22Rv1 (cell line): ENCODE results near the gene PODN.

ENCODE experiments used
- H3K27ac ChIP-seq: fragments of 450-650 bp; 2 replicates; pipeline ENCODE4 v1.5.1; 2017
- CTCF ChIP-seq: fragments of 450-650 bp; IDR thresholded peaks from 2 replicates; pipeline ENCODE4 v1.5.1; 2017; ENCODE audit warnings: mild to moderate bottlenecking
- ZFX ChIP-seq: fragments of 450-650 bp; IDR thresholded peaks from 2 replicates; pipeline ENCODE4 v1.6.1; 2017; ENCODE audit warnings: antibody characterized with exemption, borderline replicate concordance

Gene PODN

DNA sequence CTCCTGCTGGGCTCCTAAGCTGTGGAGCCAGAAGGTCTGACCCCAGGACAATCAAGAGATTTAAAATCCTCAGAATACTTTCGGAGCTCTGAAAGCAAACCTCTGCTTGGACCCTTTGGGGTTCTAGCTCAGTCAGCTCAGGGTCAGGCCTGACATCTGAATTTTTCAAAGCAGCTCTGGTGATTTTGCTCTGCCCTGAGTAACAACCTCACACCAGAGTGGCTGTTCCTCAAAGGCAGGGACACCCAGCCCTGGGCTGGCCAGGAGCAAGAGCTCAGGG lies 68.5 kb downstream of the PODN start:
- no peak overlapping the region for H3K27ac ChIP-seq
- TF ChIP-seq CTCF, result no peak
- no peak for TF ChIP-seq ZFX

GRCh38 chr1:53130878-53131589 lies 69.0 kb downstream of the PODN start:
- no peak overlapping the region for H3K27ac ChIP-seq

DNA sequence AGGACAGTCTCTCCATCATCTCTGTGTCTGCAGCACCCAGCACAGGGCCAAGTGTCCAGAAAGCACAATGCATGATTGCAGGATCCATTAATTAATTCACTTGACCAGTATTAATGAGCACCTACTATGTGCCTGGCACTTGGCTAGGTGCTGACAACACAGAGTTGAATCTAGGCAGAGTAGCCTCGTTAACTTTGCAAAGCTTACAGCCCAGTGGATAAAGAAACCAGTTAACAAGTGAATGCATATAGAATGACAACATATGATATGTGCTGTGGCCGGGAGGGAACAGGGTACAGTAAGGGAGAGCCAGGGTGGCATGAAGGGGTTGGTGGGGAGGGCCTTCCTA lies 69.6 kb downstream of the PODN start:
- no peak for TF ChIP-seq ZFX
- TF ChIP-seq CTCF, result no peak
- no peak overlapping the region for H3K27ac ChIP-seq

More at GRCh38 chr1:53130878-53131589, 69.0 kb downstream of the PODN start:
- TF ChIP-seq CTCF (no peak), ZFX (no peak)

GRCh38 chr1:53132176-53132575 lies 70.2 kb downstream of the PODN start:
- TF ChIP-seq ZFX (no peak), CTCF (no peak)
- H3K27ac ChIP-seq, result no peak overlapping the region

- TF ChIP-seq ZFX (no peak), CTCF (no peak)
- H3K27ac ChIP-seq, result no peak overlapping the region
Observed at GRCh38 chr1:53133261-53134041, 71.4 kb downstream of the PODN start.

- H3K27ac ChIP-seq, result no peak overlapping the region
- TF ChIP-seq ZFX (no peak), CTCF (no peak)
Observed at GRCh38 chr1:53134042-53134485, 72.1 kb downstream of the PODN start.
